Smooth muscle cell (in vitro differentiated cells): ENCODE data around the gene LRRC15. TPM values are rescaled to one million over a fixed set of nuclear protein-coding genes. Genes with fewer than 3 reads are reported as not detected.

Experiments used
- DNase-seq: peaks from one replicate; lab custom pipeline; 2025; ENCODE audit not compliant: unreplicated experiment; lab: John Stamatoyannopoulos, UW
- H2AFZ ChIP-seq: fragments of 200-600 bp; sonication (generic); 2 replicates; pipeline ENCODE4 v1.6.0; 2016; ENCODE audit warnings: antibody characterized with exemption, low read depth, mild to moderate bottlenecking
- H3F3A ChIP-seq: fragments of 200-600 bp; sonication (generic); 2 replicates; pipeline ENCODE4 v1.6.0; 2017; ENCODE audit warnings: antibody characterized with exemption, low read depth
- H3K27ac ChIP-seq: fragments of 200-600 bp; sonication (generic); 2 replicates; pipeline ENCODE4 v1.5.1; 2016; ENCODE audit warnings: low read depth, mild to moderate bottlenecking
- H3K27me3 ChIP-seq: fragments of 200-600 bp; sonication (generic); 2 replicates; pipeline ENCODE4 v1.6.1; 2016; ENCODE audit warnings: low read depth, mild to moderate bottlenecking
- H3K36me3 ChIP-seq: fragments of 200-600 bp; sonication (generic); 2 replicates; pipeline ENCODE4 v1.5.1; 2016; ENCODE audit warnings: low read depth
- H3K4me1 ChIP-seq: fragments of 200-600 bp; sonication (generic); 2 replicates; pipeline ENCODE4 v1.5.1; 2016; ENCODE audit warnings: low read depth
- H3K4me2 ChIP-seq: fragments of 200-600 bp; sonication (generic); 2 replicates; pipeline ENCODE4 v1.6.0; 2016; ENCODE audit warnings: mild to moderate bottlenecking
- H3K4me3 ChIP-seq: fragments of 200-600 bp; sonication (generic); 2 replicates; pipeline ENCODE4 v1.5.1; 2016; ENCODE audit warnings: mild to moderate bottlenecking
- H3K79me2 ChIP-seq: fragments of 200-600 bp; sonication (generic); 2 replicates; pipeline ENCODE4 v1.6.0; 2016; ENCODE audit warnings: low read depth, mild to moderate bottlenecking
- H3K9ac ChIP-seq: fragments of 200-600 bp; sonication (generic); 2 replicates; pipeline ENCODE4 v1.6.0; 2016; ENCODE audit warnings: low read depth
- H3K9me3 ChIP-seq: fragments of 200-600 bp; sonication (generic); replicated peaks from 2 replicates; pipeline ENCODE4 v1.5.1; 2016; ENCODE audit warnings: low read depth
- H4K20me1 ChIP-seq: fragments of 200-600 bp; sonication (generic); 2 replicates; pipeline ENCODE4 v1.6.0; 2016; ENCODE audit warnings: low read depth
- WGBS: methylation state at CpG from one replicate; pipeline ENCODE4 v1.1.7; 2016; ENCODE audit warnings: low lambda C conversion rate; 5-methylcytosine and 5-hydroxymethylcytosine counted together
- polyA plus RNA-seq: library from polyadenylated mRNA; unstranded; fragments of >200 nt; fragmentation: Nextera tagmentation; extraction: Ambion mirVana; gene quantifications from 2 replicates; pipeline ENCODE4 v1.2.1, GENCODE V29; 2016
- total RNA-seq: library from RNA; depleted of rRNA; stranded (reverse); fragments of >200 nt; gene quantifications from 2 replicates; pipeline ENCODE4 v1.2.3, GENCODE V29; 2014
- TF ChIP-seq, protein P1 (sequence below): fragments of 200-600 bp; sonication (generic); IDR thresholded peaks from 2 replicates; pipeline ENCODE4 v1.5.1; 2017; ENCODE audit warnings: borderline replicate concordance, mild to moderate bottlenecking, antibody characterized with exemption; ENCODE audit not compliant: insufficient read depth, poor library complexity, severe bottlenecking

Gene LRRC15
- total and polyA plus RNA-seq, 2 experiments from 2014 or later, result 4.7 to 4.9 TPM

DNA sequence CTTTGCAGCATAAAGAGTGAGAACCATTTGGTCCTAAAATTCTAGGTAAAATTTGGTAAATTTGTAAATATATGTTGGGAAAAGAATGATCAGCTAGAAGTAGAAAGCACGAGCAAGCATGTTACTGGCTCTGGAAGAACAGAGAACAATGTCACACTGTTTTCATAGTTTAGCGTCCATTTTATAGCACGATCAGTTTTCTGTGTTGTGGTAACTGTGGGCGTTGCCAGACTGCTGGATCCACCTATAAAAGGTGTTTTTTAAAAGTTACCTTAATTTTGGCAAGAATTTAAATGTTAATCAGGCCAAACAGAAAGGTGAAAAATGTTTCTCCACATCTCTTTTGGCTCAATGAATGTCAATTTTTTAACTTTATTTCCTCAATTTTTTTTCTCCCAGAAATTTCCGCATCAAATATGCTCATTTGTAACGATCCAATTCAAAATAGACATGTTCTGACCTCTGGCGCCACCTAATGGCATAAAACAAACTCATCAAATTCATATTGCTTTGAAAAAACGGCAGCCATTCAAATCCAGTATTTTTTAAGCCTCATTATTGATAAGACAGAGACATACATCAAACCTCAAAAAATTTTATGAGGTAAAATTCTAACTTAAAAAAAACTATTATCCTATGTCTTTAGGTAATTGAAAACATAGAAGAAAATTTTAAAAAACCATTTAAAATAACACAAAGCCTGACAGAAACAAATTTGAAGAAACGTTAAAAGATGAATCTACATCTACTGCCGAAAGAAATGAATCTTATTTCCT, 35.0 kb upstream of the LRRC15 start:
- Histone ChIP-seq H3K27ac (no peak overlapping the region), H3K9ac (no peak overlapping the region), H3K4me2 (no peak overlapping the region), H3K4me3 (no peak overlapping the region), H2AFZ (no peak overlapping the region), H3F3A (peaks cover 5% of the 10 kb centered on the region), H3K36me3 (no peaks in the 10 kb centered on the region), H3K27me3 (no peaks in the 10 kb centered on the region), H3K9me3 (no peaks in the 10 kb centered on the region), H3K79me2 (no peaks in the 10 kb centered on the region), H3K4me1 (no peaks in the 10 kb centered on the region), H4K20me1 (no peaks in the 10 kb centered on the region)
- no peak for DNase-seq
- 66% methylated on average over 10 of the region's 10 CpGs for WGBS
- TF ChIP-seq, protein P1, sequence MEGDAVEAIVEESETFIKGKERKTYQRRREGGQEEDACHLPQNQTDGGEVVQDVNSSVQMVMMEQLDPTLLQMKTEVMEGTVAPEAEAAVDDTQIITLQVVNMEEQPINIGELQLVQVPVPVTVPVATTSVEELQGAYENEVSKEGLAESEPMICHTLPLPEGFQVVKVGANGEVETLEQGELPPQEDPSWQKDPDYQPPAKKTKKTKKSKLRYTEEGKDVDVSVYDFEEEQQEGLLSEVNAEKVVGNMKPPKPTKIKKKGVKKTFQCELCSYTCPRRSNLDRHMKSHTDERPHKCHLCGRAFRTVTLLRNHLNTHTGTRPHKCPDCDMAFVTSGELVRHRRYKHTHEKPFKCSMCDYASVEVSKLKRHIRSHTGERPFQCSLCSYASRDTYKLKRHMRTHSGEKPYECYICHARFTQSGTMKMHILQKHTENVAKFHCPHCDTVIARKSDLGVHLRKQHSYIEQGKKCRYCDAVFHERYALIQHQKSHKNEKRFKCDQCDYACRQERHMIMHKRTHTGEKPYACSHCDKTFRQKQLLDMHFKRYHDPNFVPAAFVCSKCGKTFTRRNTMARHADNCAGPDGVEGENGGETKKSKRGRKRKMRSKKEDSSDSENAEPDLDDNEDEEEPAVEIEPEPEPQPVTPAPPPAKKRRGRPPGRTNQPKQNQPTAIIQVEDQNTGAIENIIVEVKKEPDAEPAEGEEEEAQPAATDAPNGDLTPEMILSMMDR, result peak; percentile 75

DNA sequence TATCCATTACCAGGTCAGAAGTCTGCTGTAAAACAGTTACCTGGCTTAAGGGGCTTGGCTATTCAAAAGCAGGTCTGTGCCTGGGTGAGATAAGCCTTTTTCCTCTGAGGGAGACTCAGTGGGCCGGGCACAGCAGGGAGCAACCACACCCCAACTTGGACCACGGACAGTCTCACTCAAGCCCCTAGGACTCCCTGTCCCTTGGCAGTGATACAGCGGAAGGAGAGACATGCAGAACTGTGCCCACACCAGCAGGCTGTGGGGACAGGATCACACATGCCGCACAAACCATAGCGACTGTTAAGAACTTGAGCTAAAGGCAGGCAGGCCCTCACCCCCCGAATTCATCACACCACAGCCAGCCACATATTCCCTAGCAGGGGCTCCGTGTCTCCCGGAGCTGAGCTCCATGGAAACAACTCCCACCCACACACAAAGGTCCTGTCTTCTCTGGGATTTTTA, 32.4 kb upstream of the LRRC15 start:
- Histone ChIP-seq H3K9me3 (no peaks in the 10 kb centered on the region), H3K27ac (no peak overlapping the region), H3K9ac (no peak overlapping the region), H3K27me3 (peaks cover 19% of the 10 kb centered on the region), H3K4me3 (no peak overlapping the region), H2AFZ (no peak overlapping the region), H3F3A (peaks cover 5% of the 10 kb centered on the region), H3K4me1 (peaks cover 7% of the 10 kb centered on the region), H4K20me1 (no peaks in the 10 kb centered on the region), H3K4me2 (no peak overlapping the region), H3K36me3 (no peaks in the 10 kb centered on the region), H3K79me2 (no peaks in the 10 kb centered on the region)
- no peak for DNase-seq
- TF ChIP-seq, protein P1, result no peak
- WGBS, result 69% methylated on average over 8 of the region's 8 CpGs

DNA sequence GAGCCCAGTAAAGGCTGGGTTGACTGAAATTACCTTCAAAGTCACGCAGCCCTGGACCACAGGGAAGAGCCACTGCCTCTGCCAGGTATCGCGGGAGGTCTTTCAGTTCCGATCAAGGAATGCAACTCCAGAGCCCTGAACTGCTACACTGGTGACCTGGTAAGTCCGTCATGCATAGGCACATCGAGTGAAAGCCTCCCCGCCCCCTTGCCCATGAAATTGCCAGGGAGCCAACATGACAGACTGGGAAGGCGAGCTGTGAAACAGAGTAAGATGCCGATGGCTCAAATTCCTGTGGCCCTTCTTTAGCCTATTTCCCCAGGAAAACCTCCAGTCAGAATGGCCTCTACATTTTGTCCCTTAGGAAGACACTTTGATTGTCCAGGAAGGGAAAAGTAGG, 31.8 kb upstream of the LRRC15 start:
- Histone ChIP-seq H2AFZ (no peak overlapping the region), H3K27ac (no peak overlapping the region), H3K4me1 (peaks cover 12% of the 10 kb centered on the region), H3K36me3 (no peaks in the 10 kb centered on the region), H3K9me3 (no peaks in the 10 kb centered on the region), H3K4me2 (no peak overlapping the region), H3K9ac (no peak overlapping the region), H3K27me3 (peaks cover 20% of the 10 kb centered on the region), H3F3A (peaks cover 5% of the 10 kb centered on the region), H3K79me2 (no peaks in the 10 kb centered on the region), H3K4me3 (no peak overlapping the region), H4K20me1 (no peaks in the 10 kb centered on the region)
- TF ChIP-seq, protein P1, result no peak
- WGBS, result 92% methylated on average over 9 of the region's 9 CpGs
- DNase-seq, result no peak
